ENCODE results near the gene F10.
"Not testable (repeated sequence)": the region's sequence is repeated elsewhere in the genome, so short reads cannot be mapped to it uniquely, and the experiment has no call there.

F10 gene

GRCh38 chr13:113155201-113155600 lies 32.6 kb downstream of the F10 start:
- DNase-seq, result no peak

- DNase-seq, result no peak
These were observed 33.5 kb downstream of the F10 start for GRCh38 chr13:113155982-113156655.

GRCh38 chr13:113157206-113157928 lies 34.8 kb downstream of the F10 start:
- no peak for DNase-seq

- no peak for DNase-seq
These were observed 35.5 kb downstream of the F10 start, which contains the start of gene PROZ for GRCh38 chr13:113157929-113158747. TSS of gene PROZ (plus strand) at chr13:113158648. CDS start at chr13:113158661, 13 bp downstream.

- no peak for DNase-seq
These were observed 36.3 kb downstream of the F10 start for GRCh38 chr13:113158946-113159345.

- DNase-seq, result no peak
These were observed 37.1 kb downstream of the F10 start for GRCh38 chr13:113159701-113160100.

- no peak for DNase-seq
These were observed 38.4 kb downstream of the F10 start for GRCh38 chr13:113160983-113161382.

GRCh38 chr13:113161433-113161832 lies 38.8 kb downstream of the F10 start:
- no peak for DNase-seq

GRCh38 chr13:113161975-113162374 lies 39.4 kb downstream of the F10 start:
- not testable (repeated sequence) for DNase-seq

- DNase-seq, result no peak
These were observed 40.4 kb downstream of the F10 start for GRCh38 chr13:113162783-113163685.

- DNase-seq, result no peak
These were observed 41.9 kb downstream of the F10 start for GRCh38 chr13:113164492-113164891.

GRCh38 chr13:113166266-113166665 lies 43.7 kb downstream of the F10 start:
- DNase-seq, result no peak

- no peak for DNase-seq
These were observed 44.1 kb downstream of the F10 start for GRCh38 chr13:113166681-113167080.

GRCh38 chr13:113167155-113167554 lies 44.6 kb downstream of the F10 start:
- DNase-seq, result no peak

- DNase-seq, result no peak
These were observed 45.0 kb downstream of the F10 start for GRCh38 chr13:113167575-113167974.

GRCh38 chr13:113168211-113168610 lies 45.6 kb downstream of the F10 start:
- DNase-seq, result no peak

- DNase-seq, result no peak
These were observed 47.0 kb downstream of the F10 start for GRCh38 chr13:113169277-113170272.

- DNase-seq, result no peak
These were observed 47.9 kb downstream of the F10 start for GRCh38 chr13:113170511-113170910.

- DNase-seq, result no peak
These were observed 48.9 kb downstream of the F10 start for GRCh38 chr13:113171250-113172125.

- no peak for DNase-seq
These were observed 49.9 kb downstream of the F10 start for GRCh38 chr13:113172419-113172926.

Data from SIG-M5 (cell line).